HCT116 (cell line): ENCODE results near the gene BORCS5. TPM values are rescaled to one million over a fixed set of nuclear protein-coding genes. Genes with fewer than 3 reads are reported as not detected.

Experiments
- ATAC-seq: fragments of 200-7000 bp; cut with Tn5 transposase; 2 replicates; pipeline ENCODE4 v1.9.1; 2020; ENCODE audit warnings: mild to moderate bottlenecking, moderate library complexity
- BruUV-seq: library from RNA; stranded (reverse); fragments of 400-500 nt; replicated peaks from 2 replicates; lab custom pipeline; 2021; lab: Mats Ljungman, UMichigan
- CTCF ChIA-PET: fragments of 300-600 bp; sonication (Branson Sonifier 250); formaldehyde crosslinking; loops from one replicate; lab custom pipeline; 2021; ENCODE audit warnings: antibody characterized with exemption; lab: Charles Lee
- POLR2A ChIA-PET: fragments of 300-600, 350-600 bp; sonication (Branson Sonifier 250); formaldehyde crosslinking; loops from one replicate; lab custom pipeline; 2021; ENCODE audit warnings: antibody characterized with exemption; lab: Charles Lee
- RAD21 ChIA-PET, 2 experiments: fragments of 300-600 bp; sonication (Branson Sonifier 250); formaldehyde crosslinking; loops; one replicate each; lab custom pipeline; 2023; ENCODE audit warnings: low total read pairs in 2 of 2; ENCODE audit not compliant: uncharacterized antibody in 2 of 2, unreplicated experiment in 2 of 2, low non-redundant PET in 1 of 2; lab: Charles Lee
- DNase-seq: peaks from one replicate; pipeline ENCODE4 v3.0.0-alpha.2; 2010; ENCODE audit warnings: low read depth, low spot score
- H2AFZ ChIP-seq: fragments of 200-600 bp; shearing (Covaris generic), sonication (generic); 2 replicates; pipeline ENCODE4 v1.6.1; 2017; ENCODE audit warnings: low read depth, mixed run types, mixed read lengths, antibody characterized with exemption, low read length; ENCODE audit not compliant: poor library complexity, severe bottlenecking
- H3K27ac ChIP-seq: 2 replicates; pipeline ENCODE4 v1.5.1; 2012; ENCODE audit warnings: low read depth, low read length
- H3K27me3 ChIP-seq: fragments of 200-600 bp; sonication (generic); 2 replicates; pipeline ENCODE4 v1.6.1; 2016; ENCODE audit warnings: mixed run types, low read length, mixed read lengths; ENCODE audit not compliant: insufficient read depth
- H3K36me3 ChIP-seq, 2 experiments: fragments of 200-500 bp in 1 of 2; fragments of 200-600 bp in 1 of 2; sonication (Bioruptor generic) in 1 of 2; sonication (generic) in 1 of 2; 2 replicates each; pipeline versions ENCODE4 v1.5.1 to v1.6.1; 2014 to 2016; ENCODE audit warnings: low read length in 2 of 2, inconsistent platforms in 1 of 2, mixed read lengths in 1 of 2, mixed run types in 1 of 2; ENCODE audit not compliant: insufficient read depth in 2 of 2, control insufficient read depth in 1 of 2
- H3K4me1 ChIP-seq, 2 experiments: fragments of 200-600 bp in 1 of 2; sonication (generic) in 1 of 2; 2 replicates each; pipeline versions ENCODE4 v1.5.1 to v1.6.1; 2012 to 2017; ENCODE audit warnings: low read length in 2 of 2, inconsistent platforms in 1 of 2, mild to moderate bottlenecking in 1 of 2, mixed read lengths in 1 of 2, mixed run types in 1 of 2, moderate library complexity in 1 of 2; ENCODE audit not compliant: insufficient read depth in 2 of 2, control insufficient read depth in 1 of 2
- H3K4me2 ChIP-seq: fragments of 200-600 bp; sonication (generic); 2 replicates; pipeline ENCODE4 v1.6.1; 2017; ENCODE audit warnings: mixed run types, low read length, mixed read lengths
- H3K4me3 ChIP-seq, 2 experiments: fragments of 200-600 bp in 1 of 2; sonication (generic) in 1 of 2; replicated peaks in 1 of 2; 2 replicates each; pipeline ENCODE4 v1.5.1; 2011 to 2016; ENCODE audit warnings: low read length in 2 of 2, control low read depth in 1 of 2, low read depth in 1 of 2, mild to moderate bottlenecking in 1 of 2, mixed read lengths in 1 of 2, mixed run types in 1 of 2
- H3K79me2 ChIP-seq: fragments of 200-600 bp; sonication (generic); 2 replicates; pipeline ENCODE4 v1.6.1; 2017; ENCODE audit warnings: mild to moderate bottlenecking, mixed run types, low read length, moderate library complexity, mixed read lengths; ENCODE audit not compliant: insufficient read depth
- H3K9ac ChIP-seq: fragments of 200-600 bp; sonication (generic); 2 replicates; pipeline ENCODE4 v1.6.1; 2016; ENCODE audit warnings: low read length, mixed read lengths
- H3K9me2 ChIP-seq: fragments of 200-600 bp; sonication (generic), shearing (Covaris generic); 2 replicates; pipeline ENCODE4 v1.6.1; 2017; ENCODE audit warnings: mixed run types, mild to moderate bottlenecking, moderate library complexity; ENCODE audit not compliant: insufficient read depth
- H3K9me3 ChIP-seq, 2 experiments: fragments of 200-500 bp in 1 of 2; fragments of 200-600 bp in 1 of 2; sonication (Bioruptor generic) in 1 of 2; sonication (generic) in 1 of 2; 2 replicates each; pipeline ENCODE4 v1.6.1; 2014 to 2017; ENCODE audit warnings: low read length in 2 of 2, mixed read lengths in 2 of 2, inconsistent platforms in 1 of 2, low read depth in 1 of 2, mild to moderate bottlenecking in 1 of 2, mixed run types in 1 of 2, moderate library complexity in 1 of 2; ENCODE audit not compliant: control insufficient read depth in 1 of 2, insufficient read depth in 1 of 2
- H4K20me1 ChIP-seq: fragments of 200-600 bp; sonication (generic), shearing (Covaris generic); 2 replicates; pipeline ENCODE4 v1.6.1; 2017; ENCODE audit warnings: mixed run types, mild to moderate bottlenecking, moderate library complexity; ENCODE audit not compliant: insufficient read depth
- CTCF ChIP-seq, 3 experiments: fragments of 200-600 bp in 1 of 3; sonication (generic) in 1 of 3; IDR thresholded peaks in 2 of 3; conservative IDR thresholded peaks in 1 of 3; 2 replicates each; pipeline ENCODE4 v1.5.1; 2012 to 2017; ENCODE audit warnings: low read depth in 2 of 3, low read length in 2 of 3, antibody characterized with exemption in 1 of 3, borderline replicate concordance in 1 of 3, control low read depth in 1 of 3, mild to moderate bottlenecking in 1 of 3, mixed read lengths in 1 of 3, mixed run types in 1 of 3, moderate library complexity in 1 of 3; ENCODE audit not compliant: insufficient read depth in 1 of 3
- intact Hi-C: fragments of 100-400 bp; cut with micrococcal nuclease; formaldehyde crosslinking; loops from 2 replicates; pipeline ENCODE4 v1.10.0; 2022
- total RNA-seq: library from RNA; stranded (reverse); gene quantifications from one replicate; pipeline ENCODE4 v1.2.1, GENCODE V29; 2021; ENCODE audit not compliant: unreplicated experiment
- TF ChIP-seq, protein P1 (sequence below): IDR thresholded peaks from 2 replicates; pipeline ENCODE4 v1.6.1; 2012; ENCODE audit warnings: low read depth

BORCS5 gene
- total RNA-seq, 1 experiment from 2014 or later = 8.7 TPM

GRCh38 chr12:12487490-12487889 is 130.6 kb downstream of the BORCS5 start (continued):
- TF ChIP-seq, protein P1, sequence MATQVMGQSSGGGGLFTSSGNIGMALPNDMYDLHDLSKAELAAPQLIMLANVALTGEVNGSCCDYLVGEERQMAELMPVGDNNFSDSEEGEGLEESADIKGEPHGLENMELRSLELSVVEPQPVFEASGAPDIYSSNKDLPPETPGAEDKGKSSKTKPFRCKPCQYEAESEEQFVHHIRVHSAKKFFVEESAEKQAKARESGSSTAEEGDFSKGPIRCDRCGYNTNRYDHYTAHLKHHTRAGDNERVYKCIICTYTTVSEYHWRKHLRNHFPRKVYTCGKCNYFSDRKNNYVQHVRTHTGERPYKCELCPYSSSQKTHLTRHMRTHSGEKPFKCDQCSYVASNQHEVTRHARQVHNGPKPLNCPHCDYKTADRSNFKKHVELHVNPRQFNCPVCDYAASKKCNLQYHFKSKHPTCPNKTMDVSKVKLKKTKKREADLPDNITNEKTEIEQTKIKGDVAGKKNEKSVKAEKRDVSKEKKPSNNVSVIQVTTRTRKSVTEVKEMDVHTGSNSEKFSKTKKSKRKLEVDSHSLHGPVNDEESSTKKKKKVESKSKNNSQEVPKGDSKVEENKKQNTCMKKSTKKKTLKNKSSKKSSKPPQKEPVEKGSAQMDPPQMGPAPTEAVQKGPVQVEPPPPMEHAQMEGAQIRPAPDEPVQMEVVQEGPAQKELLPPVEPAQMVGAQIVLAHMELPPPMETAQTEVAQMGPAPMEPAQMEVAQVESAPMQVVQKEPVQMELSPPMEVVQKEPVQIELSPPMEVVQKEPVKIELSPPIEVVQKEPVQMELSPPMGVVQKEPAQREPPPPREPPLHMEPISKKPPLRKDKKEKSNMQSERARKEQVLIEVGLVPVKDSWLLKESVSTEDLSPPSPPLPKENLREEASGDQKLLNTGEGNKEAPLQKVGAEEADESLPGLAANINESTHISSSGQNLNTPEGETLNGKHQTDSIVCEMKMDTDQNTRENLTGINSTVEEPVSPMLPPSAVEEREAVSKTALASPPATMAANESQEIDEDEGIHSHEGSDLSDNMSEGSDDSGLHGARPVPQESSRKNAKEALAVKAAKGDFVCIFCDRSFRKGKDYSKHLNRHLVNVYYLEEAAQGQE = no peak
- TF ChIP-seq, all 23 proteins: peak for 0

DNA sequence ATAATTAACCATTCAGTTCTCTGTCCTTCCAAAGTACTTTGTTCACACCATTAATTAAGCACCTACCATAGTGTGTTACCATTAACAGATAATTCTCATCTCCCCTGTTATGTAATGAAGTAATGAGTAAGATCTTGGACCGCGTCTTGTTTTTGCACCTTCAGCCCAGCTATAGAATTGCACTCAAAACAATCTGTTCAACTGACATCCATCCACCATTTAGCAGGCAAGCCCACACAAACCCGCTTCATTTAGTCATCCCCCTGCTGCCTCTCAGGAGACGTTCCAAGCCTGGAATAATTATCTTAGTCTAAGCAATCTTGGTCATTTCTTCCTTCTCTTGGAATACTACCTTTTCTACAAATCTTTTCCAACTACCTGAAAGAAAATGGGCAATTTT is 131.4 kb downstream of the BORCS5 start:
- POLR2A ChIA-PET = no interaction called here
- Histone ChIP-seq H4K20me1 (no peaks in the 10 kb centered on the region), H3K27me3 (no peaks in the 10 kb centered on the region), H3K79me2 (no peaks in the 10 kb centered on the region), H3K4me3 (no peak overlapping the region), H3K9me2 (no peaks in the 10 kb centered on the region), H3K4me1 (no peaks in the 10 kb centered on the region), H3K4me2 (no peak overlapping the region), H3K9me3 (no peaks in the 10 kb centered on the region), H3K27ac (no peak overlapping the region), H2AFZ (no peak overlapping the region), H3K9ac (no peak overlapping the region), H3K36me3 (no peaks in the 10 kb centered on the region)
- RAD21 ChIA-PET = no interaction called here
- no peak for TF ChIP-seq CTCF (IDR thresholded peaks at IDR 0.05 in 2 of 3, conservative IDR thresholded peaks at IDR 0.05 in 1 of 3; ENCODE audit: borderline replicate concordance in 1 of 3, insufficient read depth in 1 of 3, low read depth in 2 of 3, low read length in 2 of 3)
- intact Hi-C loops = no loop called here
- DNase-seq (no peak), ATAC-seq (no peak)
- CTCF ChIA-PET = no interaction called here
- BruUV-seq = no TSS peak
